ENCODE measurements around the gene CAMTA1. TPM values are rescaled to one million over a fixed set of nuclear protein-coding genes. Genes with fewer than 3 reads are reported as not detected.

CAMTA1 gene
- total and polyA plus RNA-seq, 9 of the 15 experiments (the other 6 are each of a cell fraction or from before 2014, with no cell fraction given), result 43.9 to 161 (median 65.9) TPM

- H3K4me3 ChIP-seq, result no peak overlapping the region
- no peak for TF ChIP-seq POLR2AphosphoS5 (IDR thresholded peaks at IDR 0.05; ENCODE audit: control insufficient read depth, insufficient read depth, low read depth, low read length)
- no peak for TF ChIP-seq HCFC1 (IDR thresholded peaks at IDR 0.05; ENCODE audit: low read depth, low read length)
- no peak for TF ChIP-seq STAG1 (CRISPR knock-in tag; IDR thresholded peaks at IDR 0.05; ENCODE audit: borderline replicate concordance)
- TF ChIP-seq TEAD1 (CRISPR knock-in tag; IDR thresholded peaks at IDR 0.05), result no peak
- no peak for TF ChIP-seq ASH1L (IDR thresholded peaks at IDR 0.05; ENCODE audit: borderline replicate concordance, low read depth, partially characterized antibody)
- TF ChIP-seq ZBTB26 (CRISPR knock-in tag; IDR thresholded peaks at IDR 0.05), result no peak
- no peak for TF ChIP-seq ZBED1 (IDR thresholded peaks at IDR 0.05)
- no peak for TF ChIP-seq HNRNPLL (IDR thresholded peaks at IDR 0.05; ENCODE audit: low read depth, low read length, poor library complexity, severe bottlenecking)
- no peak for TF ChIP-seq DDX20 (tag; IDR thresholded peaks at IDR 0.05; ENCODE audit: low read depth)
- H3K9ac ChIP-seq (ENCODE audit: insufficient read depth in 1 of 2, low read depth in 2 of 2, low read length in 2 of 2), result no peak overlapping the region
- H2AFZ ChIP-seq (ENCODE audit: low read depth, low read length), result no peak overlapping the region
- no peaks in the 10 kb centered on the region; the same call in none of the 2 replicates for H4K20me1 ChIP-seq (replicated peaks; ENCODE audit: control insufficient read depth, insufficient read depth, low read length)
- H3K79me2 ChIP-seq (ENCODE audit: control insufficient read depth, insufficient read depth, low read length), result no peaks in the 10 kb centered on the region
- H3K36me3 ChIP-seq (ENCODE audit: control insufficient read depth, insufficient read depth, low read length), result no peaks in the 10 kb centered on the region
- ChIA-PET CTCF (ENCODE audit: low intra/inter-chr PET ratio) (no interaction called here), POLR2A (interaction anchor here (0.5 kb wide), 1 partner anchor 102 kb away, joined by 3 read pairs; no protein-coding TSS in a partner anchor)
- intact Hi-C loops (cut with micrococcal nuclease), result no loop called here
- in situ Hi-C loops (cut with MboI), result no loop called here
- 3% methylated on average over 5 of the region's 5 CpGs for WGBS (ENCODE audit: insufficient coverage, low coverage, missing lambda C conversion rate)
- no peaks in the 10 kb centered on the region for H3K9me3 ChIP-seq (replicated peaks; ENCODE audit: control insufficient read depth, insufficient read depth, low read depth, low read length)
- H3K27me3 ChIP-seq (ENCODE audit: control insufficient read depth in 2 of 2, insufficient read depth in 2 of 2, low read length in 2 of 2), result peaks cover 5 to 26% of the 10 kb centered on the region in 2 experiments; a peak in 4 of 5 replicates
- DNase-seq (ENCODE audit: extremely low read depth in 1 of 4, low spot score in 3 of 4), result no peak
- H3K4me1 ChIP-seq (replicated peaks in 1 of 2; ENCODE audit: control insufficient read depth in 2 of 2, insufficient read depth in 2 of 2, low read length in 2 of 2), result no peaks in the 10 kb centered on the region
- peaks cover 3% of the 10 kb centered on the region for H3K9me1 ChIP-seq (ENCODE audit: control insufficient read depth, insufficient read depth, low read length)
- H3K27ac ChIP-seq (ENCODE audit: extremely low read depth, low read depth, low read length), result no peak overlapping the region
- no peak overlapping the region for H3K4me2 ChIP-seq (ENCODE audit: insufficient read depth, low read length)
- ATAC-seq, result no peak
- FAIRE-seq, result no peak
- no TSS peak for BruUV-seq (replicated peaks)
Measured at GRCh38 chr1:7366955-7367665, 581.9 kb downstream of the CAMTA1 start.
